NCI-H82 (cell line): ENCODE results near the gene FAM181B.
"Not testable (repeated sequence)": the region's sequence is repeated elsewhere in the genome, so short reads cannot be mapped to it uniquely, and the experiment has no call there.

Experiments used
- DNase-seq: peaks from one replicate; lab custom pipeline; 2025; lab: John Stamatoyannopoulos, UW

Gene FAM181B

DNA sequence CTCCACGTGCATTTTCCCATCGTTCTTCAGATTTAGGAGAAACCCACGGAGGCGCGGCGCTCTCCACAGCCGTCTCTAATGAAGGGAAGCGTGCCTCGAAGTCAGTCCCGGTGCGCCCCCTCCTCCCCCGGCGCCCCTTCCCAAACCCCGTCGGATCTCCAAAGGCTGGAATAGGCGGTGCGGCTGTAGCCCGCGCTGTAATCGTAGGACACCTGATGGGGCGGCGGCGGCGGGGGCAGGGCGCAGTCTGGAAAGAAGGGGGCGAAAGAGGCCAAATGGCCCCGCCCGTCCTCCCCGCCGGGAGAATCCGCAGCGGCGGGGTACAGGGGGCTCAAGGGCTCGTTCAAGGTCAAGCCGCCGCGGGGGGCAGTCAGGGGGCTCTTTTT is 1.3 kb downstream of the FAM181B start:
- no peak for DNase-seq

DNA sequence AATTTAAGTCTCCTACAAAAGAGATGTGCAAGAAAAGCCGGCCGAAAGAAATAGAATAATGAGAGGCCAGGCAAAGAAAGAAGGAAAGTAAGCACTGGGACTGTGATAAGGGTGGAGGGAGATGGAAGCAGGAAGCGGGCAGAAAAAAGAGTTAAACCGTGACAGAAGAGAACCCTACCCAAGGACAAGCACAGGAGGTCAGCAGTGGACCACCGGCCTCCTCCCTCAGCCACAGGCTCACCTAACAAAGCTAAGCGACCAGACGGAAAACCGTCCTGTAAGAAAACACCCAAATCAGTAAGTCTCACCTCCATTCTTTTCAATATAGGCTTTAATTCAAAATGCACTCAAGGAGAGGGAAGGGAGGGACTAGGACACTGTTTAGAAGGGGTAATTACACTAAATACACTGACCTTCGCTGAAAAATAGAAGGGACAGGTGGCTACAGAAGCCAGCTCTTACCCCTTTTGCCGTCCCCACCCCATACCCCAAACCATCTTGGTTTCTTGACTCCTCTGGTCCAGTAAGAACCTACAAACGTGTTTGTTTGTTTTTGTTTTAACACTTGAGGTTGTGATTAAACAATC is 1.9 kb downstream of the FAM181B start:
- DNase-seq, result no peak

DNA sequence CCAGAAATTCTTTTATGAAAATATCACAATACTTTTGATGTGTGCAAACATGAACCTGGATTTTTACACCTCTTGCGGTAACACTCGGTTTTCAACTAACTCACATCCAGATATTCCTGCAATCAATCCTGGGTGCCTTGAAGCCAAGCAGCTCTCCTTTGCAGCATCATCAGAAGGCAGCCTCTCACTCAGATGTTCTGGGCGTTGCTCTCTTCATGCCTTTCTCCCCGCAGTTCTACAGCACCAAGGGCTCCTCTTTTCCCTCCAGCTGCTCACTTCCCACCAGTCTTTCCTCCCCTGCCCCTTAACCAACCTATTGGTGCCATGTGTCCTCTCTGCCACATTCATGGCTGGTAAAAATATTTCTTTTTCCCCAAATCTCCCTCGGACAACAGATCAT is 2.9 kb downstream of the FAM181B start:
- DNase-seq, result no peak

GRCh38 chr11:82730286-82730685 is 3.4 kb downstream of the FAM181B start:
- no peak for DNase-seq

- DNase-seq, result no peak
These were observed 9.6 kb downstream of the FAM181B start for GRCh38 chr11:82724026-82724425.

DNA sequence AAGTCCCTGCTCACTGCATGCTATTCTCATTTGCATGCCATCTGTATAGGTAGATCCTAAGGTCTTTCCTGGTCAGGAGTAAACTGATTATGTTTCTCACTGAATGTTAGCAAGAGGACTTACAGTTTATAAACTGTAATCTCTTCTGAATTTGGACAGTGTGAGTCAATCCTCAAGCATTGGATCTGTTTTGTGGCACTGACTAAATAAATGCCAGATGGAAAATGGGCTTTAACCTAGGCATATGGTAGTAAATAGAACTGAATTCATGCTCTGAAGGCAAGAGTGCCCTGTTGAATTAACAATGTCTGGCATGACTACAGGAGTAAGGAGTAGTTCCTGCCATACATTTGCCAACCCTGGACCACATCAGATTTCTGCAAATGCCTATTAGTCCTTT is 11.4 kb downstream of the FAM181B start:
- no peak for DNase-seq

DNA sequence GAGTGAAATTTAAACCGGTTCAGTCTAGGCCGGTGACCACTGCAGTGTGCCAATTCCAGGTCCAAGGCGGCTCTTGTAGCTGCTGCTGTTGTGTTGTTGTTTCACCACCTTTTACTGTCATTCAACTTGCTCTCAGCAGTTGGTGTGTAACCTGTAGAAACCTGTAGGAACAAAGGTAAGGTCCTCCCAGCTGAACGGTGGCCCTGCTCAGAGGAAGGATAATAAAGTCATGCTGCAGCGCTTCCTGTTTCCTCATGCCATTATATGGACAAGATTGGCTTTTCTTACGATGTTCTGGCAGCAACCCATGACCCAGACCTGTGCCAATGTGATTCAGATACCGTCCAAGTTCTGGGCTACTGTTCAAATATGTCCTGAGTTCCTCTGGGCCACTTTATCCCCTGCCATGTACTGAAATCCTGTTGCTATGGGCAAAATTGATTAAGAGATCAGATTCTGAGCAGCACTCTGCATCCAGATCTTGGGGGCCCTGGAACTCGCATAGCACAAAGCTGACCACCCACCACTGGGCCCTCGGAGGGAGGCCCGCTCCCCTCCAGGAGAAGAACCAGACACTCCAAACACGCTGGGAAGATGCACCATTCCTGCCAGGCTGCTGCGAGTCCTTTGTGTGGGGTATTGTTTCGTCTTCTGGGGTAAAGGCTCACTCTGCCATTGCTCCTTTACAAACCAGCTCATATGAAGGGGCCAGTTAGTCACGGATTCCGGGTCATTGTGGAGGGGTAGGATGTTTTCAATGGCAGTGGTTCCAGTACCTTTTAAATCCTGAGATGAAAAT is 13.2 kb downstream of the FAM181B start:
- no peak for DNase-seq

DNA sequence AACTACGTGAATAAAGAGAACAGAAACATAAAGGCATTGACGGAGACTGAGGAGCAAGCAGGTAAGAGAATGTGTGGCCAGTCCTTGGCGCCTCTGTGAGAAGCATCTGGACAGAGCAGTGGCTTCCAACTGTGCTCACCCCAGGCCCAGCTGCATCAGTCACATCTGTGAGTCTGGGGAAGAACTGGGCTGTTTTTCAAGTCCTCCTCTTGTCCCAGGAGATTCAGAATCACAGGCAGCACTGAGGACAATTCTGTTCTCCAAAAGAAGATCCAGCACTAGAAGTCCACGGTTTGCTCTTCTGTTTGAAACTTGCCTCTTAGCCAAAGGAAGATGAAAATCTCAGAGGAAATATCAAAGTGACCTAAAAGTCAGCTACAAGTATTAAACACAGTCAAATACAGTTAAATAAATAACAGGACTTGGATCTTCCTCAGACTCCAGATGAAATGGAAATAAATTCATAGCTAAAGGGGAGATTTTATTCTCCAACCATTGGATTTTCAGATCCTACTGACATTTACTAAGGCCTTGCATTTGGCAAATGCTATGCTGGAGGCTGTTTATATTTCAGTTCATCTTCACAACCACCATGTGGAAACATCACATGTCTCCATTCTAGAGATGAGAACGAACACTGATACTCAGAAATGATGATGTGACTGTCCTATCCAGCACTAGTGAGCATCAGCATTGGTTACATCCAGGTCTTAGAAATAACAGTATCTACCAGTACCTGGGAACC is 14.1 kb downstream of the FAM181B start:
- no peak for DNase-seq

- no peak for DNase-seq
These were observed 14.8 kb downstream of the FAM181B start for GRCh38 chr11:82718821-82719220.

- peak; percentile 66 for DNase-seq
These were observed 15.4 kb downstream of the FAM181B start for GRCh38 chr11:82718307-82718706.

- no peak for DNase-seq
These were observed 19.1 kb downstream of the FAM181B start for GRCh38 chr11:82714346-82715174.

DNA sequence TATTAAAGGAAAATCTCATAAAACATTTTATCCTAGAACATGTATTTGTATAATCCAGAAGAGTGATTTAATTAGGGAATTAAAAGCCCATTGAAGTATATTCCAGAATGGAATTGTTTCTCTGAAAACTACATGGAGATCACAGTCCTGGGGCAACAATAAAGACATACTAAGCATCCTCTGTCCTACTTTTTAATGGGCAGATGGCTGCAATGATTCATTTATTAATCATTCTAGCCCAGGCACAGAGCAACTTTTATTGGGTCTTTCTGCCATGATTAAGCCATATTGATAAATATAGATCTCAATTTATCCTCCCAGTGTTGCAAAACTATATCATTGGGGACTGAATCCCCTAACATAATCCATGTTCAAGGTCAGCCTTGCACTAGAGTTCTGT is 22.0 kb downstream of the FAM181B start:
- DNase-seq, result no peak

DNA sequence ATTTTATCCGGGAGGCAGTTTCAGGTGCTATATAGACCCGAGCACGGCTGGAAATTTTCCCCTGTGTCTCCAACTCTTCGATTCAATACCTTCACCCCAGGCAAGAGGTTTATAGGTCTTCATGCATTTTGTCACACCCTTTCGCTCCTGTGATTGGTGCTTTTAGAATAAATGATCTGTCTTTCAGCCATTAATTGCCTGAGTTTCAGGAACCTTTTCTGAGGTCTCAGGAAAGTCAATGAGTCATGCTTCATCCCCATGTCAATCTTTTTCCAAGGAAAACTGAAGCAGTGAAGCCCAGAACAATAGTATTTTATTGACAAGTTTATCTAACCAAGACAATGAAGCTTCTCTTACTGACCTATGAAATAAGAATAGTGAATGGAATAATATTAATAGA is 29.9 kb downstream of the FAM181B start:
- no peak for DNase-seq

GRCh38 chr11:82703226-82703625 is 30.4 kb downstream of the FAM181B start:
- no peak for DNase-seq

DNA sequence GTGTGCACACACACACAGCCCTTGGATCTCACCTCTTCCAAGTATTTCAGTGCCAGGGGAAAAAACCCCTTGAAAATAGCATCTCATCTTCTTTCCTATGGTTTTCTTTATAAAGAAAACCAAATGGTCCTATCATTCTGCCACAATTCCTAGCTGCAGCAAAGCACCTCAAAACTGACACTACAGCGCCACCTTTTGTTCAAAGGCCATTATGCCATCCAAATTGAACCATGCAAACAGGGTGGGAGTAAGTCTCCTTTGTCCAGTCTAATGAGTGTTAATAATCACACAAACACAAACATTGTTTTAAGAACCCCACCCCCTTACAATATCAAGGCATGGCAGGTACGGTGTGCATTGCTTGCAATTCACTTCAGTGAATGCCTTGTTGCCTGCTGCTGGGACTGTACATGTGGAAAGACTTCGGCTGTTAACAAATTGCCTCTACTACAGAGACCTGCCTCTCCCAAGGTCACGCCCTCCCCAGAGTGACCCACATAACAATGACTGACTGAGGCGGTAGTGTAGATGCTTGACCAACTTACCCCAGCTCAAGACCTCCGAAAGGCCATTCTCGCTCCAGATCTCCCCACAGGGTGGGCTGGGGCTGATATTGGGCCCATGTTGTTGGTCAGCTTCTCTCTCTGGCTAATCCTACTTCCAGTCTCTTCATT is 31.7 kb downstream of the FAM181B start:
- peak; percentile 65 for DNase-seq

- no peak for DNase-seq
These were observed 34.9 kb downstream of the FAM181B start for GRCh38 chr11:82698576-82699352.

DNA sequence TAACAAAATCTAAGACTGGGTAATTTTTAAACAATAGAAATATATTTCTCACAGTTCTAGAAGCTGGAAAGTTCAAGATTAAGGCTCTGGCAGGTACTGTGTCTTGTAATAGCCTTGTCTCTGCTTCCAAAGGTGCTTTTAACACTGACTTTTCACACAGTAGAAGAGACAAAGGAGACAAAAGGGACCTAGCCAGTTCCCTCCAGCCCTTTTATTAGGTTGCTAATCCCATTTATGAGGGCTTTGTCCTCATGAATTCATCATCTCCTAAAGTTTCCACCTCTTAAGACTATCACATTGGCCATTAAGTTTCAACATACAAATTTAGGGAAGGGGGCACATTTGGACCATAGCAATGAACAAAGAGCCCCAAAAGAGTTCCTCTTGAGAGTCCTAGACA is 40.7 kb downstream of the FAM181B start:
- peak; percentile 19 for DNase-seq

- not testable (repeated sequence) for DNase-seq
These were observed 44.3 kb downstream of the FAM181B start for GRCh38 chr11:82689347-82689746.

DNA sequence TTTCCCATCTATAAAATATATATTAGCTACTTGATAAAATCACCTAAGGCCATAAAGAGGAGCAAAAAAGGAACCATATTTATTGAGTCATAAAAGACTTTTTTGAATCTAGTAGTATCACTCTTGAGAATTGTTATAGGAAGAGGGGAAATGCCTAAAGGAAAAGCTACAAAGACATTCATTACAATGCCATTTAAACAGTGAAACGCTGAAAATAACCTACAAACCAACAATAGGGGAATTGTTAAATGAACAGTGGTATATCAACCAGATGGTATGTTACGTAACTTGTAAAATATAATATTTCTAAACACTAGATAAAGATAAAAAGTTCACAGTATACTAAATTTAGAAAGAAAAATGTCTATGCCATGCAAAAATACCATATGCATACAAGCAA is 47.5 kb downstream of the FAM181B start:
- DNase-seq, result no peak

- DNase-seq, result no peak
These were observed 50.6 kb downstream of the FAM181B start for GRCh38 chr11:82683029-82683428.
